Subcutaneous abdominal adipose tissue (tissue), 5 donors: Measurements from ENCODE around the gene STARD3.

Source experiments
- H3K27ac ChIP-seq: one replicate; pipeline ENCODE4 v1.7.0; 2013; ENCODE audit warnings: low read depth, mild to moderate bottlenecking, inconsistent platforms, low read length, moderate library complexity
- H3K27me3 ChIP-seq, 5 donors: one replicate each; pipeline ENCODE4 v1.7.0; 2013; ENCODE audit warnings: low read length in 5 of 5, inconsistent platforms in 1 of 5; ENCODE audit not compliant: control insufficient read depth in 5 of 5, insufficient read depth in 4 of 5
- H3K36me3 ChIP-seq, 5 donors: one replicate each; pipeline ENCODE4 v1.7.0; 2013; ENCODE audit warnings: low read length in 5 of 5; ENCODE audit not compliant: control insufficient read depth in 5 of 5, insufficient read depth in 5 of 5
- H3K4me1 ChIP-seq, 5 donors: one replicate each; pipeline ENCODE4 v1.7.0; 2013; ENCODE audit warnings: low read length in 5 of 5, mild to moderate bottlenecking in 3 of 5, moderate library complexity in 1 of 5; ENCODE audit not compliant: control insufficient read depth in 5 of 5, insufficient read depth in 5 of 5
- H3K4me3 ChIP-seq, 5 donors: one replicate each; pipeline ENCODE4 v1.7.0; 2013; ENCODE audit warnings: low read length in 5 of 5, low read depth in 1 of 5
- H3K9ac ChIP-seq, 5 donors: one replicate each; pipeline ENCODE4 v1.7.0; 2013; ENCODE audit warnings: low read length in 5 of 5, mild to moderate bottlenecking in 4 of 5, moderate library complexity in 3 of 5
- H3K9me3 ChIP-seq, 5 donors: one replicate each; pipeline ENCODE4 v1.7.0; 2013; ENCODE audit warnings: low read length in 5 of 5; ENCODE audit not compliant: control insufficient read depth in 5 of 5
- donor health status: healthy.
- donor health status: healthy.
- donor health status: healthy.
- donor health status: healthy.
- donor health status: healthy.

Gene STARD3

DNA sequence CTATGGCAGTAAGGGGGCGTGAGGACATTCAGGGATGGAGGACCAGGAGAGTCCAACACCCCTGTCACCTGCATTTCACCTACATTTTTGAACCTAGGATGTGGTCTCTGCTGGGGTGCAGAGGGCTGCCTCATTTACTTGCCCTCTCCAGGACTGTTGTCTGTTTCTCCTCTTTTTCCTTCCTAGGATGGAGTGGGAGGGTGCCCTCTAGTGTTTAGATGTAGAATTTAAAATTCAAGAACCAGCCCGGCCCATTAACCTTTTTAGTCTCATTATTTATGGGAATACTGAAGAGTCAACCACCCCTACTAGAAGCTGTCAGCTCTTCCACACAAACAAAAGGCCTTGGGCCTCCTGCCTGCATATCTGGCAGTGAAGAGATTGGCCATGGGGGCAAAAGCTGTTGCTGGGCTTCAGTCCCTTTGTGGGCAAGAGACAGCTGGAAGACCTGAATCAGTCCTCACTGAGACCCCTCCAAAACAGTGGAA lies 2.5 kb upstream of the STARD3 start:
- Histone ChIP-seq H3K27me3 (peaks cover 0 to 12% (median 0%) of the 10 kb centered on the region in 5 donors), H3K4me3 (no peak overlapping the region), H3K36me3 (peaks cover 0 to 8% (median 0%) of the 10 kb centered on the region in 5 donors), H3K9me3 (no peaks in the 10 kb centered on the region), H3K27ac (no peak overlapping the region), H3K9ac (no peak overlapping the region), H3K4me1 (peaks cover 14 to 85% (median 76%) of the 10 kb centered on the region in 5 donors)

DNA sequence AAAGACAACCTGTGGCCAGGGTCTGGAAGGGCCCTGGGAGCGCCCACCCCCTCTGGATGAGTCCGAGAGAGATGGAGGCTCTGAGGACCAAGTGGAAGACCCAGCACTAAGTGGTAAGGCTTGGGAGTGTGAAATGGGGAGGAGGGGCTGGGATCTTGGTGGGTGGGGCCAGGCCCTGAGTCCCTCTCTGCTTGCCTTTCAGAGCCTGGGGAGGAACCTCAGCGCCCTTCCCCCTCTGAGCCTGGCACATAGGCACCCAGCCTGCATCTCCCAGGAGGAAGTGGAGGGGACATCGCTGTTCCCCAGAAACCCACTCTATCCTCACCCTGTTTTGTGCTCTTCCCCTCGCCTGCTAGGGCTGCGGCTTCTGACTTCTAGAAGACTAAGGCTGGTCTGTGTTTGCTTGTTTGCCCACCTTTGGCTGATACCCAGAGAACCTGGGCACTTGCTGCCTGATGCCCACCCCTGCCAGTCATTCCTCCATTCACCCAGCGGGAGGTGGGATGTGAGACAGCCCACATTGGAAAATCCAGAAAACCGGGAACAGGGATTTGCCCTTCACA lies 1.2 kb upstream of the STARD3 start:
- H3K36me3 ChIP-seq = peaks cover 0 to 10% (median 0%) of the 10 kb centered on the region in 5 donors
- H3K9me3 ChIP-seq = no peaks in the 10 kb centered on the region
- H3K4me3 ChIP-seq = no peak overlapping the region
- peaks cover 17 to 85% (median 75%) of the 10 kb centered on the region in 5 donors for H3K4me1 ChIP-seq
- no peak overlapping the region for H3K27ac ChIP-seq
- peak overlapping the region in 4 of 5 donors; percentile 84 to 98 (median 92) for H3K9ac ChIP-seq
- peaks cover 0 to 8% (median 0%) of the 10 kb centered on the region in 5 donors for H3K27me3 ChIP-seq

GRCh38 chr17:39636587-39636926 lies 387 bp upstream of the STARD3 start:
- H3K36me3 ChIP-seq = peaks cover 0 to 12% (median 0%) of the 10 kb centered on the region in 5 donors
- peak overlapping the region; percentile 75 to 96 (median 89) for H3K4me3 ChIP-seq
- no peaks in the 10 kb centered on the region for H3K9me3 ChIP-seq
- peak overlapping the region; percentile 89 for H3K27ac ChIP-seq
- H3K4me1 ChIP-seq = peaks cover 19 to 87% (median 76%) of the 10 kb centered on the region in 5 donors
- peak overlapping the region; percentile 84 to 98 (median 92) for H3K9ac ChIP-seq
- H3K27me3 ChIP-seq = peaks cover 0 to 1% (median 0%) of the 10 kb centered on the region in 5 donors

GRCh38 chr17:39638317-39638716 lies 1.4 kb downstream of the STARD3 start:
- no peaks in the 10 kb centered on the region for H3K9me3 ChIP-seq
- H3K27me3 ChIP-seq = no peaks in the 10 kb centered on the region
- H3K4me3 ChIP-seq = peak overlapping the region in 4 of 5 donors; percentile 87 to 96 (median 90)
- H3K4me1 ChIP-seq = peaks cover 19 to 88% (median 75%) of the 10 kb centered on the region in 5 donors
- H3K36me3 ChIP-seq = peaks cover 0 to 12% (median 0%) of the 10 kb centered on the region in 5 donors
- peak overlapping the region in 3 of 5 donors; percentile 92 to 98 (median 92) for H3K9ac ChIP-seq
- H3K27ac ChIP-seq = no peak overlapping the region

DNA sequence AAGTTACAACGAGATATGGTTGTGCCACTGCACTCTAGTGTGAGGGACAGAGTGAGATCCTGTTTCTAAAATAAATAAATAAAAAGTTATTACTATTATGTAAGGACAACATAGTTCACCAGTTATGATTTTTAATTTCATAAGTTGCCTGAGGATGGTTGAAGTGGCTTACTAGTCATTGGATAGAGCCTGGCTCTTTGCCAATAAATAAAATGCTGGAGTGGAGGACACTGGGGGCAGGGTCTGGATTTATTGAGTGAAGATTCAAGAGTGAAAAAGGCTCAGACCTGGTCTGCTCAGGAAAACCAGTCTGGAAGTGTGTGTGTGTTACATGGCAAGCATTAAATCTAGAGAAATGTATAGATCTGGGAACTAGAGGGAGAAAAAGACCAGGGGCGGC lies 2.1 kb downstream of the STARD3 start:
- peak overlapping the region in 1 of 5 donors; percentile 49 for H3K9ac ChIP-seq
- H3K4me3 ChIP-seq = no peak overlapping the region

DNA sequence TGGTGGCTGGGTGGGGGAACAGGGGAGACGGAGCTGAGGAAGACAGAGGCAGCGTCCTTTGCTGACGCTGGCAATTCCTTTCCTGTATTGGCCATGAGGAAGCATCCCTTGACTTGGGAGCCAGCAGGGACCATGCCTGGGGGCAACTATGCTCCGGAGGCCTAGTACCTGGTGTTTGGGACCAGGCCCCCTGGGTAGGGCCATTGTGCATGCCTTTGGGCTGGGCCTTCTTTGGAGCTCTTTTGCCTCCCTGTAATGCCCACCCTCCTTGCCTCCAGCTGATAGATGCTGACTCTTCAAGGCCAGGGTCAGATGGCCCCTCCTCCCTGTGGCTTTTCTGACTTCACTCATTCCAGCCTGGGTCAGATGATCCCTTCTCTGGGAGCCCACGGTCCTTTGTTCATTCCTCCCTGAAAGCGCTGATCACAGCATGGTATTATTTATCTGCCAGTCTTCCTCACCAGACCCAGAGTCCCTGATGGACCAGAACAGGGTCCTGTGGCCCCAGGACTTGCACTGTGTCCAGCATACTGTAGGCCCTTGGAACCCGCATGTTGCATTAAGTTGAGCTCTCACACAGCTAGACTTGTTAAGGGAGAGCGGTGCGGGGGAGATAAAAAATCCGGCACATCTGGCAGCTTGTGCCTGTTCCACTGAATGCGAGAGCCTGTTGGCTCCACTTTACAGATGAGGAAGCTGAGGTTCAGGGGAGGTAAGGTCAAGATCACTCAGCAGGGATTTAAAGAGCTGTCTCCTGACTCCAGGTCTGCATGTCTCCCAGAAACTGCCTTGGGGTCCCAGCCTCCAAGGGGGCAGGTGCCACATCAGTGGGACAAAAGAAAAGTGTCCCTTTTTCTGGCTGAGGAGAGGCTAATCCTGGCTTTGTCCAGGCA lies 2.9 kb downstream of the STARD3 start:
- Histone ChIP-seq H3K36me3 (peaks cover 0 to 15% (median 0%) of the 10 kb centered on the region in 5 donors), H3K9me3 (no peaks in the 10 kb centered on the region), H3K4me3 (no peak overlapping the region), H3K27me3 (no peaks in the 10 kb centered on the region), H3K9ac (peak overlapping the region in 4 of 5 donors; percentile 32 to 60 (median 47)), H3K27ac (peak overlapping the region; percentile 16), H3K4me1 (peaks cover 18 to 77% (median 66%) of the 10 kb centered on the region in 5 donors)

More for the DNA sequence above, 2.1 kb downstream of the STARD3 start:
- Histone ChIP-seq H3K9me3 (no peaks in the 10 kb centered on the region), H3K4me1 (peaks cover 19 to 83% (median 69%) of the 10 kb centered on the region in 5 donors), H3K27me3 (no peaks in the 10 kb centered on the region), H3K36me3 (peaks cover 0 to 15% (median 0%) of the 10 kb centered on the region in 5 donors), H3K27ac (peak overlapping the region; percentile 16)

DNA sequence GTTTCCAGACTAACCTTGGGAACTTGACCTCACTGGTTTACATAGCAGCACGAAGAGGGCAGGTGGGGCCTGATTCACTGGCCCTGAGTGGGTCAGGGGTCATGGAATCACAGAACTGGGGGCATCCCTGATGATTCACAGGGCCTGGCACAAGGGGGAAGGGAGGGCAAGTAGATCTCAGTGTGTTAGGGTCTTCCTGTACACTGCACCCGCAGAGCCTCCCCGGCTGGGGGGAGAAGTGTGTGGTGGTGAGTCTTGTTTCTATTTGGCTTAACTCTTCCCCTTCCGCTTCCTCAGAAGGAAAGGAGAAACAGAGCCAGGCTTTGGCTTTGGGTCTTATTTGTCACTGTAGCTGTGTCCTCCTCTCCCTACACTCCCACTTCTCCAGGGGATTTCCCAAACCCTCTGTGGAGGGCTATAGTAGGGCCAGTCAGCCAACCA lies 3.7 kb downstream of the STARD3 start:
- Histone ChIP-seq H3K27me3 (no peaks in the 10 kb centered on the region), H3K27ac (no peak overlapping the region), H3K4me3 (no peak overlapping the region), H3K4me1 (peaks cover 18 to 75% (median 66%) of the 10 kb centered on the region in 5 donors), H3K9me3 (no peaks in the 10 kb centered on the region), H3K9ac (peak overlapping the region in 2 of 5 donors; percentile 21 to 39), H3K36me3 (peaks cover 0 to 14% (median 0%) of the 10 kb centered on the region in 5 donors)

GRCh38 chr17:39641097-39641496 lies 4.2 kb downstream of the STARD3 start:
- no peaks in the 10 kb centered on the region for H3K27me3 ChIP-seq
- H3K9me3 ChIP-seq = no peaks in the 10 kb centered on the region
- H3K4me3 ChIP-seq = no peak overlapping the region
- peak overlapping the region in 2 of 5 donors; percentile 21 to 39 for H3K9ac ChIP-seq
- H3K27ac ChIP-seq = no peak overlapping the region
- peaks cover 0 to 11% (median under 1%) of the 10 kb centered on the region in 5 donors for H3K36me3 ChIP-seq
- H3K4me1 ChIP-seq = peaks cover 18 to 71% (median 65%) of the 10 kb centered on the region in 5 donors

GRCh38 chr17:39641883-39642282 lies 4.9 kb downstream of the STARD3 start:
- H3K4me1 ChIP-seq = peaks cover 16 to 64% (median 57%) of the 10 kb centered on the region in 5 donors
- H3K36me3 ChIP-seq = peaks cover 0 to 14% (median 2%) of the 10 kb centered on the region in 5 donors
- H3K9ac ChIP-seq = peak overlapping the region in 1 of 5 donors; percentile 14

More at GRCh38 chr17:39641883-39642282, 4.9 kb downstream of the STARD3 start:
- H3K4me3 ChIP-seq = no peak overlapping the region
- H3K9me3 ChIP-seq = no peaks in the 10 kb centered on the region
- no peak overlapping the region for H3K27ac ChIP-seq
- H3K27me3 ChIP-seq = no peaks in the 10 kb centered on the region
